ENCODE measurements around the gene SZT2. TPM values are rescaled to one million over a fixed set of nuclear protein-coding genes. Genes with fewer than 3 reads are reported as not detected.

The SZT2 gene
- total RNA-seq, 2 experiments from 2014 or later, result 33.7 to 79.8 TPM

DNA sequence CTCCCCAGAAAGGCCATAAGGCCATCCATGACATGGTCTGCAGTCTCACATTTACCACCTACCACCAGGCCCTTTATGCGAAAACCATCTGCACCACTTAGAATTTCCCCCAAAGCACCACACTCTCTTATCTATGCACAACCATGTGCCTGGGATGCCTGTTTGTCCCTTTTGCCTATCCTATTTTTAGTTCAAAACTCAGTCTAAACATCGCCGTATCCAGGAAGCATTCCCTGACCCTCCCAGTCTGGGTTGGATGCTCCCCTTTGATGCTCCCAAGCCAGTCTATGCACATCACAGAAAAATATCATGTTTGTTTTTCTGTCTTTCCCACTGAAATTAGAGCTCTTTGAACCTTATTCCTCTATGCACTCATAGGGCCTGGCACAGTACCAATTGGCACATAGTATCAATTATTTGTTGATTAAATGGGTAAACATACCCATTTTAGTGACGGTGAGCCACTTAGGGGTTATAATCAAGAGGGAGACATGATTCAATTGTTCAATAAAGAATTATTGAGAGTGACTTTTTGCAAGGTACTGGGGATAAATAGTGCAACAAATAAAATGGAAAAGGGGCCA is 45.3 kb upstream of the SZT2 start:
- Histone ChIP-seq H3K9me3 (ENCODE audit: low read length) (no peaks in the 10 kb centered on the region), H3K4me3 (ENCODE audit: low read depth, low read length, poor library complexity, severe bottlenecking) (no peak overlapping the region), H2AFZ (ENCODE audit: low read length) (no peak overlapping the region), H3K36me3 (ENCODE audit: insufficient read depth, low read length) (no peaks in the 10 kb centered on the region), H3K4me1 (ENCODE audit: insufficient read depth, low read length, poor library complexity, severe bottlenecking) (peaks cover 5% of the 10 kb centered on the region), H3K79me2 (ENCODE audit: insufficient read depth, low read depth, low read length) (no peaks in the 10 kb centered on the region), H3K9me2 (ENCODE audit: insufficient read depth, low read length) (no peaks in the 10 kb centered on the region), H3K27ac (ENCODE audit: low read depth, low read length, poor library complexity, severe bottlenecking) (no peak overlapping the region), H3K4me2 (ENCODE audit: low read length) (no peak overlapping the region), H4K20me1 (ENCODE audit: insufficient read depth, low read length) (no peaks in the 10 kb centered on the region)
- no peak for DNase-seq (ENCODE audit: low spot score)
- ChIA-PET CTCF (ENCODE audit: unreplicated experiment) (no interaction called here), POLR2A (no interaction called here)
- no TSS peak for BruUV-seq (replicated peaks)
- TF ChIP-seq, protein P1, sequence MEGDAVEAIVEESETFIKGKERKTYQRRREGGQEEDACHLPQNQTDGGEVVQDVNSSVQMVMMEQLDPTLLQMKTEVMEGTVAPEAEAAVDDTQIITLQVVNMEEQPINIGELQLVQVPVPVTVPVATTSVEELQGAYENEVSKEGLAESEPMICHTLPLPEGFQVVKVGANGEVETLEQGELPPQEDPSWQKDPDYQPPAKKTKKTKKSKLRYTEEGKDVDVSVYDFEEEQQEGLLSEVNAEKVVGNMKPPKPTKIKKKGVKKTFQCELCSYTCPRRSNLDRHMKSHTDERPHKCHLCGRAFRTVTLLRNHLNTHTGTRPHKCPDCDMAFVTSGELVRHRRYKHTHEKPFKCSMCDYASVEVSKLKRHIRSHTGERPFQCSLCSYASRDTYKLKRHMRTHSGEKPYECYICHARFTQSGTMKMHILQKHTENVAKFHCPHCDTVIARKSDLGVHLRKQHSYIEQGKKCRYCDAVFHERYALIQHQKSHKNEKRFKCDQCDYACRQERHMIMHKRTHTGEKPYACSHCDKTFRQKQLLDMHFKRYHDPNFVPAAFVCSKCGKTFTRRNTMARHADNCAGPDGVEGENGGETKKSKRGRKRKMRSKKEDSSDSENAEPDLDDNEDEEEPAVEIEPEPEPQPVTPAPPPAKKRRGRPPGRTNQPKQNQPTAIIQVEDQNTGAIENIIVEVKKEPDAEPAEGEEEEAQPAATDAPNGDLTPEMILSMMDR (conservative IDR thresholded peaks at IDR 0.05; ENCODE audit: low read length), result no peak
- TF ChIP-seq EZH2phosphoT487 (IDR thresholded peaks at IDR 0.05; ENCODE audit: borderline replicate concordance, low read depth, low read length), result no peak
- intact Hi-C loops (cut with micrococcal nuclease; ENCODE audit: unreplicated experiment), result no loop called here

- no peak overlapping the region for H3K27ac ChIP-seq (ENCODE audit: low read depth, low read length, poor library complexity, severe bottlenecking)
- H2AFZ ChIP-seq (ENCODE audit: low read length), result no peak overlapping the region
- H3K36me3 ChIP-seq (ENCODE audit: insufficient read depth, low read length), result no peaks in the 10 kb centered on the region
- DNase-seq (ENCODE audit: low spot score), result no peak
- POLR2A ChIA-PET, result no interaction called here
- H3K4me2 ChIP-seq (ENCODE audit: low read length), result no peak overlapping the region
- no peaks in the 10 kb centered on the region for H4K20me1 ChIP-seq (ENCODE audit: insufficient read depth, low read length)
- CTCF ChIA-PET (ENCODE audit: unreplicated experiment), result no interaction called here
- peaks cover 12% of the 10 kb centered on the region for H3K4me1 ChIP-seq (ENCODE audit: insufficient read depth, low read length, poor library complexity, severe bottlenecking)
- no TSS peak for BruUV-seq (replicated peaks)
- no peak overlapping the region for H3K4me3 ChIP-seq (ENCODE audit: low read depth, low read length, poor library complexity, severe bottlenecking)
- intact Hi-C loops (cut with micrococcal nuclease; ENCODE audit: unreplicated experiment), result no loop called here
- no peaks in the 10 kb centered on the region for H3K9me3 ChIP-seq (ENCODE audit: low read length)
- TF ChIP-seq, protein P1 (conservative IDR thresholded peaks at IDR 0.05; ENCODE audit: low read length), result no peak
- no peak for TF ChIP-seq EZH2phosphoT487 (IDR thresholded peaks at IDR 0.05; ENCODE audit: borderline replicate concordance, low read depth, low read length)
- H3K9me2 ChIP-seq (ENCODE audit: insufficient read depth, low read length), result no peaks in the 10 kb centered on the region
- H3K79me2 ChIP-seq (ENCODE audit: insufficient read depth, low read depth, low read length), result no peaks in the 10 kb centered on the region
Observed at GRCh38 chr1:43345120-43345519, 44.6 kb upstream of the SZT2 start.

DNA sequence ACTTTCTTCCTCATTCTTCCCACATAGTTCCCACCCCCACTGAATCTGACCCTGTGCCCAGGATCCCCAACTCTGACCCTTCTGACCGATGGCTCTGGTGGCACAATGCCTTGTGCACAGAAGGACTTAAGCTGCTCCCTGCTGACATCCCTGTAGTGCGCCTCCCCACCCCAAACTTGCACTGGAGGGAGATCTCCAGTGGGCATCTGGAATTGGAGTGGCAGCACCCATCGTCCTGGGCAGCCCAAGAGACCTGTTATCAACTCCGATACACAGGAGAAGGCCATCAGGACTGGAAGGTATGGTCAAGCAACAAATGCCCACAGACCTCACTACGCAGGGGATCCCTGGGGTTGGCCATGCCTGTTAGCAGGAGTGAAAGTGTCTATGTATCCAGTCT is 43.1 kb upstream of the SZT2 start:
- no peaks in the 10 kb centered on the region for H3K9me3 ChIP-seq (ENCODE audit: low read length)
- H4K20me1 ChIP-seq (ENCODE audit: insufficient read depth, low read length), result no peaks in the 10 kb centered on the region
- no peak for DNase-seq (ENCODE audit: low spot score)
- H3K36me3 ChIP-seq (ENCODE audit: insufficient read depth, low read length), result no peaks in the 10 kb centered on the region
- no peak overlapping the region for H2AFZ ChIP-seq (ENCODE audit: low read length)
- no peak overlapping the region for H3K4me3 ChIP-seq (ENCODE audit: low read depth, low read length, poor library complexity, severe bottlenecking)
- no peak overlapping the region for H3K4me2 ChIP-seq (ENCODE audit: low read length)
- TF ChIP-seq, protein P1 (conservative IDR thresholded peaks at IDR 0.05; ENCODE audit: low read length), result no peak
- no peak for TF ChIP-seq EZH2phosphoT487 (IDR thresholded peaks at IDR 0.05; ENCODE audit: borderline replicate concordance, low read depth, low read length)
- no peaks in the 10 kb centered on the region for H3K9me2 ChIP-seq (ENCODE audit: insufficient read depth, low read length)
- H3K79me2 ChIP-seq (ENCODE audit: insufficient read depth, low read depth, low read length), result no peaks in the 10 kb centered on the region
- H3K4me1 ChIP-seq (ENCODE audit: insufficient read depth, low read length, poor library complexity, severe bottlenecking), result peaks cover 16% of the 10 kb centered on the region
- BruUV-seq (replicated peaks), result no TSS peak
- H3K27ac ChIP-seq (ENCODE audit: low read depth, low read length, poor library complexity, severe bottlenecking), result no peak overlapping the region
- ChIA-PET CTCF (ENCODE audit: unreplicated experiment) (no interaction called here), POLR2A (no interaction called here)
- intact Hi-C loops (cut with micrococcal nuclease; ENCODE audit: unreplicated experiment), result no loop called here

Measured in OCI-LY7 (cell line).